GM18873 (cell line): ENCODE data around the gene ANXA4.
"Not testable (repeated sequence)": the region's sequence is repeated elsewhere in the genome, so short reads cannot be mapped to it uniquely, and the experiment has no call there.

ENCODE experiments used
- ATAC-seq: cut with Tn5 transposase; IDR thresholded peaks from one replicate; pipeline ENCODE4 v1.9.1; 2021; ENCODE audit warnings: mild to moderate bottlenecking, moderate library complexity, moderate number of reproducible peaks; ENCODE audit not compliant: unreplicated experiment, low FRiP score

The ANXA4 gene

GRCh38 chr2:69745035-69745434 lies 3.1 kb downstream of the ANXA4 start:
- no peak for ATAC-seq

GRCh38 chr2:69750246-69750645 lies 8.3 kb downstream of the ANXA4 start:
- ATAC-seq, result no peak

GRCh38 chr2:69753659-69754363 lies 11.9 kb downstream of the ANXA4 start:
- no peak for ATAC-seq

GRCh38 chr2:69754633-69755032 lies 12.7 kb downstream of the ANXA4 start:
- ATAC-seq, result no peak

GRCh38 chr2:69755862-69756467 lies 14.0 kb downstream of the ANXA4 start:
- ATAC-seq, result no peak

GRCh38 chr2:69762025-69762424 lies 20.1 kb downstream of the ANXA4 start:
- ATAC-seq, result no peak

GRCh38 chr2:69762513-69763494 lies 20.9 kb downstream of the ANXA4 start:
- no peak for ATAC-seq

- ATAC-seq, result not testable (repeated sequence)
Observed at GRCh38 chr2:69763831-69764230, 21.9 kb downstream of the ANXA4 start.

- ATAC-seq, result no peak
Observed at GRCh38 chr2:69764286-69765095, 22.6 kb downstream of the ANXA4 start.

GRCh38 chr2:69765096-69765380 lies 23.1 kb downstream of the ANXA4 start:
- no peak for ATAC-seq

GRCh38 chr2:69766014-69766413 lies 24.1 kb downstream of the ANXA4 start:
- ATAC-seq, result no peak

GRCh38 chr2:69767034-69767433 lies 25.1 kb downstream of the ANXA4 start:
- ATAC-seq, result no peak

- no peak for ATAC-seq
Observed at GRCh38 chr2:69768235-69768634, 26.3 kb downstream of the ANXA4 start.

GRCh38 chr2:69768789-69769188 lies 26.9 kb downstream of the ANXA4 start:
- no peak for ATAC-seq

GRCh38 chr2:69769272-69769671 lies 27.3 kb downstream of the ANXA4 start:
- ATAC-seq, result no peak

- ATAC-seq, result no peak
Observed at GRCh38 chr2:69770193-69770702, 28.3 kb downstream of the ANXA4 start.

GRCh38 chr2:69770747-69771146 lies 28.8 kb downstream of the ANXA4 start:
- ATAC-seq, result no peak

GRCh38 chr2:69771461-69771860 lies 29.5 kb downstream of the ANXA4 start:
- no peak for ATAC-seq

- no peak for ATAC-seq
Observed at GRCh38 chr2:69773206-69773605, 31.3 kb downstream of the ANXA4 start.

GRCh38 chr2:69774258-69774983 lies 32.5 kb downstream of the ANXA4 start:
- ATAC-seq, result not testable (repeated sequence)
